ENCODE results near the gene PEX14.

DNA sequence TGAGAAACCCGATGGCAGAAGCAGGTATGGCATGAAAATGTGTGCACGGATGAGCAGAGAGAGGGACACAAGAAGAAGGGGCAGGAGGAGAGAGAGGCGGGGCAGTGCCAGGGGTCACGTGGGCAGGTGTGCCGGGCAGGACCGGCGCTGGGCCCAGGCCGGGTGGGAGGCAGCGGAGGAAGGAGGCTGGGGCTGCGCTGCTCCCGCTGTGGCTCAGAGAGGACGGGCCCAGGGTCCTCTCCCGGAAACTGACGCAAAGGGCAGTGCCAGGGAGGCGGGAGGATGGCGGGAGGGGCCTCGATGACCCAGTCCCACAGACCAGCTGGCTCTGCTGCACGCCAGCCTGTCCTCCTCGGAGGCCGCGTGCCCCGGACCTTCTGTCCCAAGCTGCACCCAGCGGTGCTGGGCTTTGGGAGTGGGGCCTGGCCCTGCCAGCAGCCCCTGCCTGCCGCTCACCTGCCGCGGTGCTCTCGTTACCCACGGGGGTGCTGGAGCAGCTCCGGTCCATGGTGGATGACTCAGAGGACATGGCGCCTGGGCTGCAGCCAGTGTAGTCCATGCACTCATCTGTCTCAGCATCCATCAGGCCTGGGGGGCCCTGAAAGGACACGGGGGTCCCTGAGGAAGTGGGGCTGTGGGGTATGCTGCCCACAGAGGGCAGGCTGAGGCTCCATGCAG lies 167.8 kb downstream of the PEX14 start:
- TF ChIP-seq, protein P1, sequence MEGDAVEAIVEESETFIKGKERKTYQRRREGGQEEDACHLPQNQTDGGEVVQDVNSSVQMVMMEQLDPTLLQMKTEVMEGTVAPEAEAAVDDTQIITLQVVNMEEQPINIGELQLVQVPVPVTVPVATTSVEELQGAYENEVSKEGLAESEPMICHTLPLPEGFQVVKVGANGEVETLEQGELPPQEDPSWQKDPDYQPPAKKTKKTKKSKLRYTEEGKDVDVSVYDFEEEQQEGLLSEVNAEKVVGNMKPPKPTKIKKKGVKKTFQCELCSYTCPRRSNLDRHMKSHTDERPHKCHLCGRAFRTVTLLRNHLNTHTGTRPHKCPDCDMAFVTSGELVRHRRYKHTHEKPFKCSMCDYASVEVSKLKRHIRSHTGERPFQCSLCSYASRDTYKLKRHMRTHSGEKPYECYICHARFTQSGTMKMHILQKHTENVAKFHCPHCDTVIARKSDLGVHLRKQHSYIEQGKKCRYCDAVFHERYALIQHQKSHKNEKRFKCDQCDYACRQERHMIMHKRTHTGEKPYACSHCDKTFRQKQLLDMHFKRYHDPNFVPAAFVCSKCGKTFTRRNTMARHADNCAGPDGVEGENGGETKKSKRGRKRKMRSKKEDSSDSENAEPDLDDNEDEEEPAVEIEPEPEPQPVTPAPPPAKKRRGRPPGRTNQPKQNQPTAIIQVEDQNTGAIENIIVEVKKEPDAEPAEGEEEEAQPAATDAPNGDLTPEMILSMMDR (optimal IDR thresholded peaks at IDR 0.05 in 1 of 3, IDR thresholded peaks at IDR 0.05 in 1 of 3, conservative IDR thresholded peaks at IDR 0.05 in 1 of 3; ENCODE audit: extremely low read depth in 1 of 3, insufficient read depth in 2 of 3, low read length in 3 of 3): no peak
- TF ChIP-seq EZH2 (IDR thresholded peaks at IDR 0.05; ENCODE audit: low read length): no peak

Data from keratinocyte (primary cell).